DND-41 (cell line): ENCODE data around the gene DDX24.

ENCODE experiments used
- CTCF ChIP-seq: IDR thresholded peaks from 2 replicates; pipeline ENCODE4 v1.5.1; 2012; ENCODE audit warnings: borderline replicate concordance, low read length, moderate library complexity, mild to moderate bottlenecking; ENCODE audit not compliant: poor library complexity, severe bottlenecking; ENCODE audit errors: extremely low read depth
- EZH2 ChIP-seq: IDR thresholded peaks from 3 replicates; pipeline ENCODE4 v1.6.1; 2012; ENCODE audit warnings: borderline replicate concordance, low read depth, mild to moderate bottlenecking, moderate library complexity, low read length, inconsistent platforms; ENCODE audit not compliant: severe bottlenecking

- no peak for TF ChIP-seq CTCF
- no peak for TF ChIP-seq EZH2
Measured at GRCh38 chr14:94038510-94038909, 42.5 kb downstream of the DDX24 start.
